Cerebellar nuclear complex (tissue), 1 donor: ENCODE results near the gene SMG9.

Experiments used
- DNase-seq, 2 experiments: peaks; one replicate each; lab custom pipeline; 2025; lab: John Stamatoyannopoulos, UW

The SMG9 gene

DNA sequence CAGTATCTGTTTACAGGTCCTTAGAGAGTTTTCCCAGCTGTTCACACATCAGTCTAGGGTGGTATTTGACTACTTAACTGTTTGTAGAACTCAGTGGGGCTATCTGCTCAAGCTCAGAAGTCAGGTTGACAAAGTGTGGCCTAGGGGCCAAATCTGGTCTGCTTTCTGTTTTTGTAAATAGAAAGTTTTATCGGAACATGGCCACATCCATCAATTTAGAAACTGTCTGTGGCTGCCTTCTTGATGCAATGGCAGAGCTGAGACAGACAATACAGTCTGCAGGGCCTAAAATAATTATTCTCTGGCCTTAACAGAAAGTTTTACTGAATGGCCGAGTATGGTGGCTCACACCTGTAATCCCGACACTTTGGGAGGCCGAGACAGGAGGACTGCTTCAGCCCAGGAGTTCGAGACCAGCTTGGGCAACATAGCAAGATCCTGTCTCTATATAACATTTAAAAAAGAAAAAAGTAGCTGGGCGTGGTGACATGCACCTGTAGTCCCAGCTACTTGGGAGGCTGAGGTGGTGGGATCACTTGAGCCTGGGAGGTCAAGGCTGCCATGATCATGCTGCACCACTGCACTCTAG, 2.4 kb downstream of the SMG9 start:
- no peak for DNase-seq

GRCh38 chr19:43751466-43752220, 3.1 kb downstream of the SMG9 start:
- DNase-seq, result no peak

DNA sequence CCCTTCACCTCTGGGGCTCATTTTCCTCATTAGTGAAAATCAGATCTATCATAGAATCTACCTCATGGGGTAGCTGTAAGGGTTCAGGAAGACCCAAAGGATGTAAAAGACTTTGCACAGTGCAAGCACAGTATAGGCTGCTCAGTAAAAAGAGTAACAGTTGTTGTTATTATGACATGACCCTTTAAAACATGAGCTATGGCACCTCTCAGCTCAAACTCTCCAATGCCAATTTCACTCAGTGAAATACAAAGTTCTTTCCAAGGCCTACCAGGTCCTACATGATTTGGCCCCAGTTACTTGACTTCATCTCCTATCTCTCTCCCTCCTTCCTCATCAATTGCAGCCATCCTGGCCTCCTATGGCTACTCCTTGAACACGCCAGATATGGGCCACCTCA, 4.9 kb downstream of the SMG9 start:
- no peak for DNase-seq

GRCh38 chr19:43749152-43749551, 5.6 kb downstream of the SMG9 start:
- no peak for DNase-seq

- no peak for DNase-seq
Measured at GRCh38 chr19:43748685-43749084, 6.1 kb downstream of the SMG9 start.

- no peak for DNase-seq
Measured at GRCh38 chr19:43748205-43748594, 6.6 kb downstream of the SMG9 start.

- no peak for DNase-seq
Measured at GRCh38 chr19:43747557-43748204, 7.1 kb downstream of the SMG9 start.

- no peak for DNase-seq
Measured at GRCh38 chr19:43743059-43743458, 11.7 kb downstream of the SMG9 start.

DNA sequence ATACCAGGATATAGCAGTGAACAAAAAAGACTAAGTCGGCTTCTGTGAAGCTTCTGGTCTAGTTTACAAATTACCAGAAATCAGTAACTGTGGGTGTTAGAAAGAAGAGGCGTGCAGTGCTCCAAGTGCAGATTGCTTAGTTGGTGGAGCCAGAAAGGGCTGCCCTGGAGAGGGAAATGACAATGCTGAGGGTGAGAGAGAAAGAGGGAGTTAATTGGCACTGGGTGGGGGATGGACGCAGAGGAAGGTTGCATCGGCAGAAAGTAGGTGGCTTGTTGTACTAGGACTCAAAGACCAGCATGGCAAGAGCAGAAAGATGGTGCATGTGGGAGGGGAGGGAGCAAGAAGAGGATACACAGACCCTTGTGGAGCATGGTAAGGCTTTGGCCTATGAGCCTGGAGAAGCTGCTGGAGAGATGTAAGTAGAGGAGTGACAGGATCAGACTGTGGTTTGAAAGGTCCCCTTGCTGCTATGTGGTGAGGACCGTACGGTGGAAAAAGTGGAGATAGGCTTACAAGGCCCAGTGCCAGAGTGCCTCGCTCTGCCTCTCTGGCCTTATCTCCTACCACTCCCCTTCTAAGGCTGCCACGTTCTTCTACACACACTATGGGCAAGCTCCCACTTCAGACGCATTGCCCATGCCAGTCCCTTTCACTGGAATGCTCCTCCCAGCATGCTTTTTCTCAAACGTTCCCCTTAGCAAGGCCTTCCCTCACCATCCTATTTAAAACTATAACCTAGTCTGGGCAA, 13.5 kb downstream of the SMG9 start:
- DNase-seq, result no peak

DNA sequence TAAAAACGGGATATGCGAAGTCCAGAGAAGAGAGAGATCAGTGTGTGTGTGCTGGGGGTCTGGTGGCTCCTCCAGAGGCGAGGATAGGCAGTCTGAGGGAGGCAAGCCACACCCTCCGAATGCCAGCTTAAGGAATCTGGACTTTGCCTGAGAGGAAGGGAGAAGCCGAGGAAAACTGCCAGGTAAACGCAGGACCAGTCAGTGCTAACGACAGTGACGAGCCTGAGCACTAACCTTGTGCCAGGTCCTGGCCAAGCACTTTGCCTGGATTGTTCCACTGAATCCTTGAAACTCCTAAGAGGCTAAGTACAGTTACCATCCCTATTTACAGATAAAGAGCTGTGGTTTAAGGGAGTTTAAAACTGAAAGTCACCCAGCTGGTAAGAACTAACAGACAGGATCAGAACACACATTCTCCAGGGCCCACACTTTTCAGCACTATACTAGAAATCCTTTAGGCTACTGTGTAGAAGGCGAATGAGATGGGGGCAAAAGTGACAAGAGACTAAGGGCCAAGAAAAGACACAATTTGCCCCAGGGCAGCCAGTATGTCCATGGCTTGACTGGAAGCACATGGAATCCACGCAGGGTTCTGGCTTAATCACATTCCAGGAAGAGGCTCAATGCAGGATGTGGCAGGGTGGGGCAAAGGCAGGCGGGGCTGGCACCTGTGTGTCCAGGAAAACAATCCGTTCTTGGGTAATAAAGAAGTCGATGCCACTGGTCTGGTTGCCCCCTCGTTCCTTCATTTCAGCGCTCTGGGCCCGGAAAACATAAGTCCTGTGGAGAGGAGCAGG, 15.1 kb downstream of the SMG9 start:
- no peak for DNase-seq

DNA sequence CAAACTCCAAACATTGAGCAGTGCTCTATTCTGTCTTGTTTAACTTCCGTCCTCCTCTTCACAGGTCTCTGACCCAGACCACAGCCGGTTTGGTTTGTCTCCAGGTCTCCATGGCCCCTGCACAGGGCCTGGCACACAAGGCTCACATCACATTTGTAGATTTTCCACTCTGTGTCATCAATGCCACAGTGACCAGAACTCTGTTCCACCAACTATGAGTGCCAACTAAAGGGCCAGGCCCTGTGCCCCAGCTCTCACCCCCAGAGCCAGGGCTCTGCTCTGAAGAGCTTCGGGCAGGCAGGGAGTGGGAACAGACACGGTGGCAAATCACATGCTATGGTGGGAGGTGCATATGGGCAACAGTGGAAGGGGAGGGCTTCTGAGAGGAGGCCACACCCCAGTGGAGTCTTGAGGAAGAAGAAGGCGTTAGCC, 16.0 kb downstream of the SMG9 start:
- no peak for DNase-seq

GRCh38 chr19:43735957-43736356, 18.8 kb downstream of the SMG9 start:
- DNase-seq, result no peak

GRCh38 chr19:43735013-43735412, 19.7 kb downstream of the SMG9 start:
- DNase-seq, result no peak

- DNase-seq, result no peak
Measured at GRCh38 chr19:43731846-43732245, 22.9 kb downstream of the SMG9 start.

DNA sequence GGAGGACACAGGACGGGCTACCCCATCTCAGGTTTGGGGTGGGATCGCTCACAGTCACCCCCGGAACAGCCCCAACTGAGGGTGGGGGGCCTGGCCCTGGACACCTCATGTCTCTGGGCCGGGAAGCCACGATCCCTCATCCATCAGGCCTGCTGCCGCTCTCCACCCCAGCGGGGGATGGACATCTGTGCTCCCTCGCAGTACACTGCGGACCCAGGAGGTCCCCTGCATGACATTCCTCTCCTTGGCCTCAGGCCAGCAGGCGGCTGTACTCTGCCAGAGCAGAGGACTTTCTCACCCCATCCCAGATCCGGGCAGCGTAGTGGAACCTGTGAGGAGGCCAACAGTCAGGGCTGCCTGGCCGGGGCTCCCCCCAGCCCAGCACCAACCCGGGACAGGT, 23.4 kb downstream of the SMG9 start:
- no peak for DNase-seq

- no peak for DNase-seq
Measured at GRCh38 chr19:43729919-43730318, 24.8 kb downstream of the SMG9 start.

DNA sequence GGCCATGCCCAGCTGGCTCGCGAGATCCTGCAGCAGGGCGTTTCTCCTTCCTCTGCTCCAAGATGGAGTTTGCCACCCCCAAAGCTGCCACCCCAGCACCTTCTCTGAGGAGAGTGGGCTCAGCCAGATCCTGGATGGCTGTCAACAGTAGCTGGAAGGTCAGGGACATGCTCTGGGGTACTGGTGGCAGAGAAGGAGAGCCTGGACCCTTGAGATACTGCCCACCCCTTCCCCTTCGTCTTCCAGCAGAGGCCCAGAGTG, 27.2 kb downstream of the SMG9 start:
- DNase-seq, result no peak

DNA sequence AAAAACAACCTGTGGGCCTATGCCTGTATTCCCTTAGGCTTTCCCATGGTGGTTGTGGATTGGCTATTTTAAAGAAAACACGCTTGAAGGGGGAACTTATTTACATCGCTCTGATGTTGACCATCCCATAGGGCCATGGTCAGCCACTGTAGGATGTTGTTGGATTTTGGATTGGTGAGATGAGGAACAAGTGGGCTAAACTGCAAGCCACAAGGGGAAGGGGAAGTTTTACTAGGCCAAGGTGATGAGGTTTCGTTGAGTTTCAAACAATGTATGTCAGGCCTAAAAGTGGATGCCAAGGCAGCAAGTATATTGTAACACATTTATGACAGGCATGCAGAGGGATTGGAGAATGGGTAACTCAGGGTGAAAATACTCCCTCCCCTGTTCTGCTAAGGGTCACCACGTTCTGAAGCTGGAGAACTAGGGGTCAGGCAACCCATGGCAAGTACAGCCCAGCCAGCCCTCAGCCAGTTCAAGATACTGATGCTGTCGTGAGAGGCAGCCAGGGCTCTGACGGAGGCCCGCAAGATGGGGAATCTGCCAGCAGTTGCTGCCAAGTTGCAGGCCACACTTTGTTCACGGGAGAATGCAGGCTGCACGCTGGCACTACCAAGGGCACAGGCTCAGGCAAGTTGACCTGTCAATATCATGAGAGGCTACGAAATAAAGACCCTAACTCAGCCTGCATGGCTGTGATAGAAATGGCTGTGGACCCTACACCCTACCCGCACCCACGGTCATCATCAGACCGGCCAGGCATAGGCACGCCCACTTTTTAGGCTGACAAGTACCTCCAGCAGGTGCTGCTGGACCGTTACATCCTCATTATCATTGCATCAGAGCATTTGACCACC, 27.8 kb downstream of the SMG9 start:
- DNase-seq, result no peak

DNA sequence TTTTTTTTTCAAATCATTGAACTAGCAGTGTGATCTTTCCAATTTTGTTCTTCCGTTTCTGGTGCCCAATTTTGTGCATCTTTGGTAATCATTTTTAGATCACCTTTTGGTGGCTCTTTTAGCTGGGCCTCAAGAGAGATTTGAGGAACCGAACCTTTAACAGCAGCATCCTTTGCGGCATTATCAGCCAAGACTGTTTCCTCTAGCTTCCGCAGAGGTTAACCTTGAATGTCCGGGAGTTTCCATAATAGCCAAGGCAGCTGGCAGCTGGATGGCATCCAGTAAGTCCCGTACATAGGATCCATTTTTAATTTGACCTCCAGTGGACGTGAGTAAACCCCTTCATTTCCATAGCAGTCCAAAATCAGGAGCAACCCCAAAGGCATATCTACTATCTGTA, 29.3 kb downstream of the SMG9 start:
- no peak for DNase-seq

- DNase-seq, result no peak
Measured at GRCh38 chr19:43724896-43725295, 29.9 kb downstream of the SMG9 start.

- DNase-seq, result no peak
Measured at GRCh38 chr19:43723588-43723987, 31.2 kb downstream of the SMG9 start.
